Nephron progenitor cell (in vitro differentiated cells): ENCODE results near the gene DCTN3.

Source experiments
- DNase-seq: peaks from one replicate; pipeline ENCODE4 v3.0.0; 2021
- H3K27ac Mint-ChIP-seq: 2 replicates; pipeline ENCODE4 v1.8.0; 2021; ENCODE audit warnings: mild to moderate bottlenecking, moderate library complexity, mixed read lengths
- H3K27me3 Mint-ChIP-seq: 2 replicates; pipeline ENCODE4 v1.8.0; 2021; ENCODE audit warnings: mild to moderate bottlenecking, low read depth, mixed read lengths; ENCODE audit not compliant: poor library complexity
- H3K36me3 Mint-ChIP-seq: 2 replicates; pipeline ENCODE4 v1.8.0; 2021; ENCODE audit warnings: low read depth, mixed read lengths
- H3K4me1 Mint-ChIP-seq: 2 replicates; pipeline ENCODE4 v1.8.0; 2021; ENCODE audit warnings: mixed read lengths
- H3K4me3 Mint-ChIP-seq: 2 replicates; pipeline ENCODE4 v1.8.0; 2021; ENCODE audit warnings: mild to moderate bottlenecking, moderate library complexity, mixed read lengths
- H3K9me3 Mint-ChIP-seq: 2 replicates; pipeline ENCODE4 v1.8.0; 2021; ENCODE audit warnings: mild to moderate bottlenecking, moderate library complexity, mixed read lengths
- CTCF ChIP-seq: fragments of 200-600 bp; sonication (generic); IDR thresholded peaks from 2 replicates; pipeline ENCODE4 v1.5.0; 2021; ENCODE audit warnings: antibody characterized with exemption

Gene DCTN3

DNA sequence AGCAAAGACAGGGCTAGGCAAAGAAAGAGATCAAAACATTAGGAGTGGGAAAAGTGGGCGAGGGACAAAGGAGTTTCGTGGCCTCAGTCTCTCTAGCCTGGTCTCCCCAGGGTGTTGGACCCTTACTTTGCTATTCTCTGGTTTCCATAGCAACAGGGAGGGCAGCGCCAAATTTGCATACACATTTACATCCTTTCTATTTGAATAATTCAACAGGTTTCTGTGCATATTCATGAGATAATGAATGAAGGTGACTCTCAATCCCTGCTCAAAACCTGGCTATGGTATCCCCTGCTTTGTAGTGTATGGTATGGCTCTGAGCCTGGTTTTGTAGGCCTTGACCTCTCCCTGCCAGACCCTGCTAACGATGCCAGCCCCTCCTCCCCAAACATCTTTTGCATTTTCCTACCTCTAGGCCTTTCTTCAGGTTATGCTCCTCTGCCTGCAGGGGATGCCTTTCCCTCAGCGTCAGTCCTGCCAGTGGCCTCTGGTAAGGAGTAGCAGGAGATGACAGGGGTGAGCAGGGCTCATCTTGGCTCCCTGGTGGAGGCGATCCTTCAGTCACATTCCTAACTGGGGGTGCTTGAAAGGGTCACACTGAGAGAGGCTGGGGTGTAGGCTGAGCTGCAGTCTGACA, 18.2 kb downstream of the DCTN3 start:
- Mint-ChIP-seq H3K27ac (peak overlapping the region; percentile 5), H3K9me3 (no peaks in the 10 kb centered on the region), H3K27me3 (peaks cover 18% of the 10 kb centered on the region), H3K36me3 (no peaks in the 10 kb centered on the region), H3K4me3 (no peak overlapping the region), H3K4me1 (peaks cover 30% of the 10 kb centered on the region)
- no peak for TF ChIP-seq CTCF
- no peak for DNase-seq

- peaks cover 23% of the 10 kb centered on the region for H3K27me3 Mint-ChIP-seq
- peaks cover 39% of the 10 kb centered on the region for H3K4me1 Mint-ChIP-seq
- no peaks in the 10 kb centered on the region for H3K9me3 Mint-ChIP-seq
- H3K36me3 Mint-ChIP-seq: no peaks in the 10 kb centered on the region
- no peak for DNase-seq
- TF ChIP-seq CTCF: no peak
- H3K27ac Mint-ChIP-seq: no peak overlapping the region
- no peak overlapping the region for H3K4me3 Mint-ChIP-seq
These were observed 19.4 kb downstream of the DCTN3 start for GRCh38 chr9:34600908-34601307.

DNA sequence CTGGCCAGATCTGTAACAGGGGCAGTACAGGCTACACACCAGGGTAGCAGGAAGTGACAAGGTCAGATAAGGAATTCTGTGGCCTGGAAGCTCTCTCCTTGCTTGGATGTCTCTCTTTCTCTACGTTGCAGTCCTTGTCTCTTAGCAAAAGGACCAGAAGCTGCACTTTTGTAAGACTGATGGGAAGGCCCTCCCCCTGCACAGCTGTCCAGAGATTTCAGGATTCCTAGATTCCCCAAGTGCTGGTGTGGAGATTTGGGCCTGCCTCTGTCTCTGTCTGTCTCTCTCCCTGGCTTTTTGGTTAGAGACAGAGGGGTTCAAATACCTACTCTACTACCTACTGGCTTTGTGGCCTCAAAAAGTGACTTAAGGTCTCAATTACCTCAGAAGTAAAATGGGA, 20.7 kb downstream of the DCTN3 start:
- DNase-seq: no peak
- H3K4me1 Mint-ChIP-seq: peaks cover 50% of the 10 kb centered on the region
- no peak for TF ChIP-seq CTCF
- no peaks in the 10 kb centered on the region for H3K9me3 Mint-ChIP-seq
- no peaks in the 10 kb centered on the region for H3K36me3 Mint-ChIP-seq
- no peak overlapping the region for H3K27ac Mint-ChIP-seq
- H3K27me3 Mint-ChIP-seq: peaks cover 19% of the 10 kb centered on the region
- H3K4me3 Mint-ChIP-seq: no peak overlapping the region

- DNase-seq: no peak
- TF ChIP-seq CTCF: no peak
- H3K27me3 Mint-ChIP-seq: peaks cover 50% of the 10 kb centered on the region
- H3K36me3 Mint-ChIP-seq: no peaks in the 10 kb centered on the region
- H3K27ac Mint-ChIP-seq: no peak overlapping the region
- H3K9me3 Mint-ChIP-seq: no peaks in the 10 kb centered on the region
- no peak overlapping the region for H3K4me3 Mint-ChIP-seq
- H3K4me1 Mint-ChIP-seq: peaks cover 63% of the 10 kb centered on the region
These were observed 26.1 kb downstream of the DCTN3 start for GRCh38 chr9:34594177-34594576.

DNA sequence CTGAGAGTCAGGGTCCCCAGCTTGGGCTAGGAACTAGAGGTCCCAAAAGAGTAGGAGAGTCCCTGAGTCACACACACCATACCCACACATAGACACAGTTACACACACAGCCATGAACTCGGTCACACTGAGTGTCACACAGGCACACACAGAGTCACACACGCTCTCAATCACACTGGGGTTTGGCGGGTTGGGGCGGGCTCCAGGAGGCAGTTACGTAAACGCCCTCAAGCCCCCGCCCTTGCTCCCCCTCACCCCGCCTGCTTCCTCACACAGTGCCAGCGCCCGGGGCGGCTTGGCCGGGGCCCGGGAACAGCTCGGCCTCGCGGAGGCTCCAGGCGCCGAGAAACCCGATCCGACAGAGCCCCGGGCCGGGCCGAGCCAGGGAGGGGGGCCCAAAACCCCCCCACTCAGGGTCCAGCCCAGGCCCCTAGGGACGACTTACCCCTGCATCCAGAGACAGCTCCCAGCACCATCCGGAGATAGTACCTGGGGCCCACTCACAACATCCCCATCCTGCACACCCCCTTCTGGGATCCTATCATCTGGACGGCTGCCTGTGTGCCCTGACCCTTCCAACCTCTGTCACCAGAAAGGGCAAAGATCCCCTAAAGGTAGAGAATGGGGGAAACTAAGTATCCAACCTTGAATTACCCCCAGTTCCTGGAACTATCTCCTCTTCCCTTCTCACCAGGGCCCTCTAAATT, 27.2 kb downstream of the DCTN3 start:
- H3K27ac Mint-ChIP-seq: no peak overlapping the region
- peaks cover 69% of the 10 kb centered on the region for H3K4me1 Mint-ChIP-seq
- no peak for TF ChIP-seq CTCF
- H3K27me3 Mint-ChIP-seq: peaks cover 56% of the 10 kb centered on the region
- H3K9me3 Mint-ChIP-seq: no peaks in the 10 kb centered on the region
- peak; percentile 74 for DNase-seq
- no peaks in the 10 kb centered on the region for H3K36me3 Mint-ChIP-seq
- peak overlapping the region; percentile 63 for H3K4me3 Mint-ChIP-seq
